Measurements from ENCODE around the gene XXYLT1. TPM values are rescaled to one million over a fixed set of nuclear protein-coding genes. Genes with fewer than 3 reads are reported as not detected.

XXYLT1 gene
- total RNA-seq, 1 donor from 2014 or later, result 8.9 TPM

GRCh38 chr3:195238586-195239118, 32.3 kb downstream of the XXYLT1 start:
- H3K36me3 ChIP-seq, result no peaks in the 10 kb centered on the region
- peak overlapping the region; percentile 67 for H3K27ac ChIP-seq
- no peak overlapping the region for H3K4me3 ChIP-seq
- intact Hi-C loops (cut with DNase I), result no loop called here
- ATAC-seq (peak; percentile 59 to 73), DNase-seq (peak; percentile 22)
- no peaks in the 10 kb centered on the region for H3K27me3 ChIP-seq (ENCODE audit: low read depth)
- H3K9me3 ChIP-seq, result no peaks in the 10 kb centered on the region
- peaks cover 26% of the 10 kb centered on the region for H3K4me1 ChIP-seq
- no peak for TF ChIP-seq CTCF (IDR thresholded peaks at IDR 0.05)

- TF ChIP-seq CTCF (IDR thresholded peaks at IDR 0.05), result no peak
- peak; percentile 23 for DNase-seq
- Histone ChIP-seq H3K27me3 (ENCODE audit: low read depth) (no peaks in the 10 kb centered on the region), H3K4me3 (no peak overlapping the region), H3K36me3 (no peaks in the 10 kb centered on the region), H3K27ac (peak overlapping the region; percentile 67), H3K4me1 (peaks cover 26% of the 10 kb centered on the region), H3K9me3 (no peaks in the 10 kb centered on the region)
- ATAC-seq, result peak; percentile 7 to 16
- intact Hi-C loops (cut with DNase I), result no loop called here
These were observed 32.8 kb downstream of the XXYLT1 start for GRCh38 chr3:195238081-195238571.

- Histone ChIP-seq H3K27ac (no peak overlapping the region), H3K36me3 (no peaks in the 10 kb centered on the region), H3K4me3 (no peak overlapping the region), H3K27me3 (ENCODE audit: low read depth) (no peaks in the 10 kb centered on the region), H3K9me3 (no peaks in the 10 kb centered on the region), H3K4me1 (peaks cover 26% of the 10 kb centered on the region)
- DNase-seq (peak; percentile 34), ATAC-seq (no peak)
- no peak for TF ChIP-seq CTCF (IDR thresholded peaks at IDR 0.05)
- intact Hi-C loops (cut with DNase I), result no loop called here
These were observed 34.0 kb downstream of the XXYLT1 start for GRCh38 chr3:195236801-195237570.

- intact Hi-C loops (cut with DNase I), result no loop called here
These were observed 34.7 kb downstream of the XXYLT1 start for GRCh38 chr3:195236076-195236798.

More at GRCh38 chr3:195236076-195236798, 34.7 kb downstream of the XXYLT1 start:
- Histone ChIP-seq H3K4me3 (no peak overlapping the region), H3K27ac (no peak overlapping the region), H3K27me3 (ENCODE audit: low read depth) (no peaks in the 10 kb centered on the region), H3K36me3 (no peaks in the 10 kb centered on the region), H3K9me3 (no peaks in the 10 kb centered on the region), H3K4me1 (peaks cover 26% of the 10 kb centered on the region)
- ATAC-seq (no peak), DNase-seq (peak; percentile 10)
- no peak for TF ChIP-seq CTCF (IDR thresholded peaks at IDR 0.05)
